GM18505 (cell line): ENCODE measurements around the gene ABCG1.

Experiments used
- ATAC-seq: cut with Tn5 transposase; IDR thresholded peaks from one replicate; pipeline ENCODE4 v1.9.1; 2021; ENCODE audit not compliant: unreplicated experiment
- POLR2A ChIP-seq: IDR thresholded peaks from 4 replicates; pipeline ENCODE4 v1.6.1; 2011; ENCODE audit warnings: borderline replicate concordance; ENCODE audit not compliant: insufficient read depth, insufficient read length; ENCODE audit errors: extremely low read depth

ABCG1 gene

GRCh38 chr21:42307106-42307505 is 88.2 kb downstream of the ABCG1 start:
- ATAC-seq, result no peak
- TF ChIP-seq POLR2A, result no peak

GRCh38 chr21:42308161-42308913 is 89.4 kb downstream of the ABCG1 start:
- ATAC-seq, result no peak
- TF ChIP-seq POLR2A, result no peak

GRCh38 chr21:42308914-42309752 is 90.2 kb downstream of the ABCG1 start:
- TF ChIP-seq POLR2A, result no peak
- no peak for ATAC-seq

GRCh38 chr21:42309753-42310213 is 90.8 kb downstream of the ABCG1 start:
- ATAC-seq, result no peak
- TF ChIP-seq POLR2A, result no peak

- no peak for ATAC-seq
- TF ChIP-seq POLR2A, result no peak
Observed at GRCh38 chr21:42310411-42311001, 91.6 kb downstream of the ABCG1 start.

- ATAC-seq, result no peak
- no peak for TF ChIP-seq POLR2A
Observed at GRCh38 chr21:42311160-42311559, 92.2 kb downstream of the ABCG1 start.

GRCh38 chr21:42311816-42312625 is 93.1 kb downstream of the ABCG1 start:
- TF ChIP-seq POLR2A, result no peak
- ATAC-seq, result no peak

- TF ChIP-seq POLR2A, result no peak
Observed at GRCh38 chr21:42312626-42313104, 93.7 kb downstream of the ABCG1 start.

GRCh38 chr21:42313501-42313969 is 94.6 kb downstream of the ABCG1 start:
- ATAC-seq, result no peak
- no peak for TF ChIP-seq POLR2A

More at GRCh38 chr21:42312626-42313104, 93.7 kb downstream of the ABCG1 start:
- no peak for ATAC-seq

GRCh38 chr21:42314616-42315295 is 95.8 kb downstream of the ABCG1 start:
- TF ChIP-seq POLR2A, result no peak
- no peak for ATAC-seq

- TF ChIP-seq POLR2A, result no peak
- ATAC-seq, result no peak
Observed at GRCh38 chr21:42315296-42315891, 96.5 kb downstream of the ABCG1 start, which contains the start of gene TFF3. TFF3 (minus strand) TSS chr21:42315409; CDS start chr21:42315374, 35 bp downstream.

- no peak for ATAC-seq
- TF ChIP-seq POLR2A, result no peak
Observed at GRCh38 chr21:42316891-42317290, 98.0 kb downstream of the ABCG1 start.

- TF ChIP-seq POLR2A, result no peak
- ATAC-seq, result no peak
Observed at GRCh38 chr21:42317341-42317741, 98.4 kb downstream of the ABCG1 start.
